Left cardiac atrium (tissue), 4 donors: Measurements from ENCODE around the gene ZNF543. TPM values are rescaled to one million over a fixed set of nuclear protein-coding genes. Genes with fewer than 3 reads are reported as not detected.

Experiments used
- ATAC-seq, 2 donors: fragments of 200-7000 bp; cut with Tn5 transposase; one replicate each; pipeline ENCODE4 v1.9.1; 2020; ENCODE audit warnings: mild to moderate bottlenecking in 2 of 2, moderate library complexity in 2 of 2
- DNase-seq: peaks from one replicate; pipeline ENCODE4 v3.0.0-alpha.2; 2020
- intact Hi-C, 2 donors: fragments of 100-400 bp; cut with DNase I; formaldehyde crosslinking; loops; one replicate each; pipeline versions ENCODE4 v1.14.1 to v1.15.1; 2022 to 2023
- total RNA-seq, 2 donors: library from RNA; stranded (reverse); fragmentation: NEBNext Ultra II Directional; extraction: Animal tissue kit (Norgen Biotek cat#: 25700); gene quantifications; one replicate each; pipeline ENCODE4 v1.2.1, GENCODE V29; 2021
- donor health status: DM: no; HTN: yes; CAD: no.
- donor health status: DM: no; HTN: yes; CAD: no; lungs with severe emphysema.
- donor health status: DM: yes; HTN: yes; CAD: no.
- donor health status: Dilated cardiomyopathy.

The ZNF543 gene
- total RNA-seq, 2 donors from 2014 or later: 5.5 to 7.7 TPM

GRCh38 chr19:57310792-57311191 is 9.5 kb upstream of the ZNF543 start:
- ATAC-seq: no peak
- DNase-seq: no peak
- intact Hi-C loops: no loop called here

- ATAC-seq: no peak
- no peak for DNase-seq
- intact Hi-C loops: no loop called here
These were observed 6.1 kb upstream of the ZNF543 start for GRCh38 chr19:57314146-57314545.

DNA sequence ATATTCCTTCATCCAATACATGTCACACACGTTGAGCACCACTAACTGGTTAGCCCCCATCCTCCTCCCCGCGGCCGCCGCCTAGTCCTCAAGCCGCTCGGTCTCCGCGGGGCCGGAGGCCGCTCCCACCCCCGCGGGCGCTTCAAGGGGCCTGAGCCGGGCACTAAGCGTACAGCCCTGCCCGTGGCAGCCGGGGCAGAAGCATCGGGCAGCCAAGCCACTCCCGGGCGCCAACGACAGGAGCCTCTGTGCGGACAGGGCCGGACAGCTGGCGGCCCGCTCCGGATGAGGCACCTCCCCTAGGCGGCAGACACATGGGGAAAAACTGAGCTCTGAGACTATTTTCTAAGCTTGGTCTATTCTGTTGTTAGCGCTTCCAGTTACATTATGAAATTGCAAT is 2.8 kb upstream of the ZNF543 start:
- ATAC-seq (peak in 1 of 2 donors; percentile 27), DNase-seq (no peak)
- intact Hi-C loops: no loop called here

DNA sequence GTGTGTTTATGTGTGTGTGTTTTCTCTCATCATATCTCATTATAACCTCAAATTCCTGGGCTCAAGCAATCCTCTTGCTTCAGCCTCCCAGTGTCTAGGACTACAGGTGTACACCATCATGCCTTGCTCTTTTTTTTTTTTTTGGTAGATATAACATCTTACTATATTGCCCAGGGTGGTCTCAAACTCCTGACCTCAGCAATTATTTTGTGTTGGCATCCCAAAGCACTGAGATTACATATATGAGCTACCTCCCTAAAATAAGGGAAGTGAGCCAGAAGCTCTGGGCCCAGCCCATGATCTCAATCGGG is 448 bp upstream of the ZNF543 start:
- DNase-seq: no peak
- intact Hi-C loops: loop anchor here in 1 of 2 donors (2.0 to 5.0 kb wide), 2 partner anchors 37 to 39 kb away; partner anchors contain the start of gene ZNF460
- ATAC-seq: peak in 1 of 2 donors; percentile 12

DNA sequence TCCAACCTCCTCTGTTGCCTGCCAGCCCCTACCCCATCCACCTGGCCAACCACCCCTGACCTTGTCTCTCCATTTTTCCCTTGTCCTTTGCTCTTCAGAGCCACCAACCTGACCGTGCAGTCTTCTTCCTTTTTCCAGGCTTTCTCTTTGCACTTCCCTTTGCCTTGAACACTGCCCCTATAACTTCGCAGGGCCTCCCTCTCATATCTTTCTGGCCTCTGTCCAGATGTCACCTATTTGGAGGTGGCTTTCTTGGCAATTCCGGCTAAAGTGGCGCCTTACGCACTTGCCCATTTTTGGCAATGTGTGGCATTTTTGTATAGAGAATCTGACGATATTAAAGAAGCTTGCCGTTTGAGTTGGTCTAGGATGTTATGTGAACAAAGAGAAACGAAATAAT is 844 bp downstream of the ZNF543 start:
- no peak for DNase-seq
- intact Hi-C loops: loop anchor here in 1 of 2 donors (2.0 to 5.0 kb wide), 2 partner anchors 36 to 40 kb away; partner anchors contain the start of gene ZNF460

DNA sequence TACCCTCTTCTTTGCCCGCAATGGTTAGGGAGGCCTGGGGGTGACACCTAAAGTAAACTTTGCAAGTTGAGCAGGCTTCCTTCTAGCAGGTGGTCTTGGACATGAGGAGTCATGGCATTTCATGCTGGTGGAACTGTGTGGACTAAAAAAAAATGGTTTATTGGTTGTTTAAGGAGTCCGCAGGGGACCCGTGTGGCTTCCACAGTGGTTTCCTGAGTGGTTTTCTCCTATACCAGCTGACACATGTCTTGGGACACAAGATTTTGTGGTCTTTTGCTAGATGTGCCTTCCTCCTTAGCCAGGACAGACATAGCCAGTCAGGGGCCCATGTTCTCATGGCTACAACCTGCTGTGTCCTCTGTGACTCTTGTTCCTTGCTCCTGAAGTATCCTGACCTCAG is 1.5 kb downstream of the ZNF543 start:
- no peak for DNase-seq
- intact Hi-C loops: loop anchor here in 1 of 2 donors (2.0 to 5.0 kb wide), 2 partner anchors 36 to 41 kb away; partner anchors contain the start of gene ZNF460

More for the DNA sequence above, 844 bp downstream of the ZNF543 start:
- ATAC-seq: no peak

DNA sequence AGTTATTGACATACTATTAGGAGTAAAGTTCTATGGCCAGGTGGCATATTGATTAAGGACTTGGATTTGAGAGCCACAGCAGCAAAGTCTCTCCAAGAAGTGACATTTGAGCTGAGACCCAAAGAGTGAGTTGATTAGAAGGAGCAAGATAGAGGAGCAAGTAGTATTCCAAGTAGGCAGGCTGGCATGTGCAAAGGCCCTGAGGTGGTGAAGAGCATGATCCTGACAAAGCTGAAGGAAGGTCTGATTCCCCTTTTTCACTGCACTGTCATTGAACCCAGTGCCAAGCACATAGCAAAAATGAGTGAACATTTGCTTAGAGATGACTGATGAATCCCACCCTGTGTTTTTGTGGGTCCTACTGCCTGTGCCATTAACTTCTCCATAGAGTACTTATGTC is 4.7 kb downstream of the ZNF543 start:
- DNase-seq: no peak
- ATAC-seq: no peak
- intact Hi-C loops: loop anchor here in 1 of 2 donors (5.0 kb wide), 1 partner anchor 32 kb away; no protein-coding TSS in a partner anchor

More for the DNA sequence above, 1.5 kb downstream of the ZNF543 start:
- ATAC-seq: no peak

- ATAC-seq (no peak), DNase-seq (no peak)
- intact Hi-C loops: no loop called here
These were observed 7.7 kb downstream of the ZNF543 start for GRCh38 chr19:57327993-57328392.

DNA sequence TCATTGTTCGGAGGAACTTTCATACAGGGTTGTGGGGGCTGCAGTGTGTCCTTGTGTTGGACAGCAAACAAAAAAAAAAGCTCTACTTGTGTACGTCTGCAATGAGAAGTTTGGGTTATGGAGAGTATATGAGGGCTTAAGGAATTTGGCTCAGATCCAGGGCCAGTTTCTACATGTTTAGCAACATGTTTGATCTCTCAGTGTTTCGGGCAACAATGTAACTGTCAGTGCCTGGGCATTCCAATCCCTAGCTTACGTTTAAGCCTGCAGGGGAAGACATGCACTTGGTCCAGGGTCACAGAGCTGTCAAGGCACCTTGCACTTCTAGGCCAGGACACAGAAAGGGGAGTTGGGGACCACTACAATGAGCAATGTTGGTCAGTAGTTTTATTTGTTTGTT is 13.9 kb downstream of the ZNF543 start:
- intact Hi-C loops: no loop called here
- ATAC-seq (no peak), DNase-seq (no peak)

DNA sequence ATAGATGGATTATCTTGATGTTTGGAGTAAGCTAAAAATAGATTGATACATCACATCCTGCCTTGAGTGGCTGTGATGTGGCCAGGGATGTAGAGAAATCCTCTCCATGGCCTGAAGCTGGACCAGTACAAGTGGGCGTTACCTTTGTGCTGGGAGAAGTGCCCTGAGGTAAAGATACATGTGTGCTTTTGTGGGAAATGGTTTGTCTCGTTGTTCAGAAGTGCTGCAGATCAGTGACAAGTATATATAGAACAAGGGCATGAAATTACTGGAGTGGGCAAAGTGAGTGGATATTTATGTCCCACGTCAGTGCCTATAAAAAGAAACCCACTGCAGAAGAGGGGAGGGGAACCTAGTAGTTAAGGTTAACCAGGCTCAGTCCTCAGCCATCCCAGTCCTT is 18.6 kb downstream of the ZNF543 start:
- peak; percentile 77 to 83 for ATAC-seq
- intact Hi-C loops: no loop called here
- no peak for DNase-seq

GRCh38 chr19:57342582-57342981 is 22.3 kb downstream of the ZNF543 start:
- ATAC-seq (no peak), DNase-seq (no peak)
- intact Hi-C loops: no loop called here

DNA sequence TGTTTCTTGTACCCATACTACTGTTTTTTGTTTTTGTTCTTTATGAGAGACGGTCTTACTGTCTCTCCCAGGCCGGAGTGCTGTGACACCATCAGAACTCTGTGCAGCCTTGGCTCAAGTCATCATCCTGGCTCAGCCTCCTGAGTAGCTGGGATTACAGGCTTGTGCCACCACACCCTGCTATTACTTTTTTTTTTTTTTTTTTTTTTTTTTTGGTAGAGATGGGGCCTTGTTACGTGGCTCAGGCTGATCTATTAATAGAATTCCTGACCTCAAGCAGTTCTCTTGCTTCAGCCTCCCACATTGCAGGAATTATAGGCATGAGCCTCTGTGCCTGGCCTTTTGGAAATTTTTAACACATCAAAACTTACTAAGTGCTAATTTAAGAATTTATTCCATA is 27.9 kb downstream of the ZNF543 start:
- intact Hi-C loops: no loop called here
- DNase-seq (no peak), ATAC-seq (no peak)

DNA sequence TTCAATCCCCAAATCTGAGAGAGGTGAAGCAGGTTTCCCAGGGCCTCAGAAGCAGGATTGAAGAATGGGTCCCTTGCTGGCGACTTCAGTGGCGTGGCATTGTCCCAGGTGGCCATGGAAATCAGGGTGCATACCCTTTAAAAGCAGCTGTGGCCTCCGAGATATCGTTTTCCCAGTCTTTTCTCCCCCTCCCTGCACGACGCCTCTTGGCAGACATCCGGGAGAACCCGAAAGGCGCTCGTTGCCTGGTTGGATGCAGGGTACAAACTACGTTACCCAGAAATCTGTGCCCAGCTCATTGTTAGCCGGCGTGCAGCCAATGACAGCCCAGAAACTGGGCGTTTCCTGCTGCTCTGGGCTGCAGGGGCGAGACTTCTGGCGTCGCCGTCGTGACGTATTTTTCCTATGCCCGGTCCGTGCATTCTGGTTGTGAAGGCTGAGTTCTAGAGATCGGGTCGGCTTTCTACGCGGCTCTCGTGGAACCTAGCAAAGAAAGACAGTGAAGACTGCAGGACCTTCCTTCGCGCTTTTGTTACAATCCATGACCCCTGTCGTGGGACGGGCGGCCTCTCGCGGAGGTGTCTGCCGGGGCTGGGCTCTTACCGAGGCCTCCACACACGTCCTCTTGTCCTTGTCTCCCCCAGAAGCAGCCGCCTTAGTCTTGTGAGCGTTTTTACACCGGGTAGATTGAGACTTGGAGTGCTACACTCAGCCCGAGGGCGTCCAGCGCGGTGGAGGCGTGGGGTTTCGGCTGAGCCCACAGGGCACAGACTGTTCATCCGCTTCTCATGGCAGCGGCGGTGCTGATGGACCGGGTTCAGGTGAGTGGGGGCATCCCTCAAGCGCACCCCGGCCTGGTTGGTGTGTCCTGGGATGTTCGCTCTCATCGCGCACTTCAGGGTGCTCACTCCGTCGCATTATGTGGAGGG is 30.9 kb downstream of the ZNF543 start, which contains the start of gene ZNF304:
Gene ZNF304 (plus strand): TSS at position 395 of the 929 bp plus-strand sequence. CDS start 394 bp downstream, at position 789.
- intact Hi-C loops: loop anchor here in 1 of 2 donors (10.0 kb wide), 1 partner anchor 66 kb away; the partner anchor contains the start of gene ZNF460
- DNase-seq (peak; percentile 96), ATAC-seq (peak; percentile 99)

DNA sequence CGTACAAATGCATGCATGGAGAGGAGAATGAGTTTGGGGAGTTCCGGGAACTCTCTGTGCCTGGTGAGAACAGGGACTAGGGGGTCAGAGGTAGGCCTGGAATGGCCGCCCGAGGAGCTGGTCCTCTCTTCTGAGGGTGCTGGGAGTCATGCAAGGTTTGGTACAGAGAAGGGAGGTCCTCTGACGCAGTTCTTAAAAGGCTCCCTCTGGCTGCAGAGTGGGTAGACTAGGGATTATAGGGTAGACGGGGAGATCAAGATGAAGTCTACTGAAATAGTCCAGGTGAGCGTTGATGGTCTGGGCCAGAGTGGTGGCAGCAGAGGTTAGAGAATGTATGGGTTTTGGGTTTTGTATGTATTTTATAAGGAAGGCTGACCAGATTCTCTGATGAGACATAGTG is 31.6 kb downstream of the ZNF543 start:
- DNase-seq (no peak), ATAC-seq (peak in 1 of 2 donors; percentile 6)
- intact Hi-C loops: loop anchor here in 1 of 2 donors (10.0 kb wide), 1 partner anchor 67 kb away; the partner anchor contains the start of gene ZNF460

- no peak for DNase-seq
- intact Hi-C loops: loop anchor here in 1 of 2 donors (5.0 to 10.0 kb wide), 2 partner anchors 34 to 71 kb away; partner anchors contain the start of genes ZNF460 and ZNF543
- no peak for ATAC-seq
These were observed 35.6 kb downstream of the ZNF543 start for GRCh38 chr19:57355916-57356315.

GRCh38 chr19:57357406-57357805 is 37.1 kb downstream of the ZNF543 start:
- intact Hi-C loops: loop anchor here in 1 of 2 donors (5.0 to 10.0 kb wide), 2 partner anchors 35 to 73 kb away; partner anchors contain the start of genes ZNF460 and ZNF543
- DNase-seq: no peak
- ATAC-seq: no peak

DNA sequence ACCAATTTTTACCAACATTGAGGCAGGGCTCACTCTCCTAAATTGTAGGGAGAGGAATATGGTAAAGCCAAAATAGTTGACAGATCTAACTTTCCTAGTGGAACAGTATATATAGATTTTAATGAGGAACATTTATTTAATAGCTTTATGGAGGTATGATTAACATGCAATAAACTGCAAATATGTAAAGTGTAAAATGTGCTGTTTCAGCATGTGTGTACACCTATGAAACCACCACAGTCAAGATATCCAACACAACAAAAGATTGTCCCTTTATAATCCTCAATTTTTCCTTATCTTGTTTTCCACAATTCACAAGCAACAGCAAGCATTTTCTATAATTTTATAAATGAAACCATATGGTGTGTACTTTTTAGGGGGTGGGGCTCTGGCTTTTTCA is 39.0 kb downstream of the ZNF543 start:
- intact Hi-C loops: loop anchor here in 1 of 2 donors (5.0 to 10.0 kb wide), 2 partner anchors 37 to 74 kb away; partner anchors contain the start of genes ZNF460 and ZNF543
- DNase-seq (no peak), ATAC-seq (no peak)

DNA sequence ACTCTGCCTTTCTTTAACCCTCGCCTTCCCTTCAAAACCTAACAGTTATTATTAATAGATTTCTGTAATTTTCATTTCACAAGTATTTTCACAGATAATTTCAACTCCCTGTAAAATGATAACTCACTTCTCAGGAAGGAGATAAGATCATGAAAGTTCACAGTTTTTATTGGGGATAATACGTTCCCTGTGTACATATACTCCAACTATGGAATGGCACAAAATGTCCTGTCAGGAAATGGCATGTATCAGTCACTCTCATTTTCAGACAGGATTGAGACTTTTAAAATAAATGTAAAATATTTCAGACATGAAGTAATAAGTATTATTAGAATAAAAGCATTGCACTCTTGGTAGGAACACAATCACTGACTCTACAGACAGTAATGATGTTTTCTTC is 42.1 kb downstream of the ZNF543 start:
- intact Hi-C loops: no loop called here
- ATAC-seq: no peak
- no peak for DNase-seq

- peak; percentile 98 for ATAC-seq
- peak; percentile 99 for DNase-seq
- intact Hi-C loops: no loop called here
These were observed 42.9 kb downstream of the ZNF543 start, which contains the start of the genes TRAPPC2B and ZNF547 for GRCh38 chr19:57362997-57363687. TRAPPC2B (plus strand) TSS chr19:57363551; CDS start chr19:57364834, 1,283 bp downstream. ZNF547 (plus strand) TSS chr19:57363551; CDS start chr19:57368556, 5,005 bp downstream.
